ENCODE measurements around the gene PRKAR1B.

Gene PRKAR1B

DNA sequence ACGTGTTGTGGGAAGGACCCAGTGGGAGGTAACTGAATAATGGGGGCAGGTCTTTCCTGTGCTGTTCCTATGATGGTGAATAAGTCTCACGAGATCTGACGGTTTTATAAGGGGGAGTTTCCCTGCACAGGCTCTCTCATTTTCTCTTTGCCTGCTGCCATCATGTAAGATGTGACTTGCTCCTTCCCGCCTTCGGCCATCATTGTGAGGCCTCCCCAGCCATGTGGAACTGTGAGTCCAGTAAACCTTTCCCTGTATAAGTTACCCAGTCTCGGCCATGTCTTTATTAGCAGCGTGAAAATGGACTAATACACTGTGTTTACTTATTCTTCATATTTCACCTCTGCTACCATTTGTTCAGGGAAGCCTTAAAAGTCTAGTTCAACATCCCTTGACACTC, 2.8 kb downstream of the PRKAR1B start:
- no peak overlapping the region for H3K4me3 ChIP-seq (ENCODE audit: low read length)
- no peaks in the 10 kb centered on the region for H3K27me3 ChIP-seq (ENCODE audit: control insufficient read depth, insufficient read depth, low read length)
- peaks cover 2% of the 10 kb centered on the region for H3K36me3 ChIP-seq (ENCODE audit: control insufficient read depth, insufficient read depth, low read length)
- H3K27ac ChIP-seq (ENCODE audit: low read depth, low read length), result no peak overlapping the region
- H3K9ac ChIP-seq (ENCODE audit: low read length), result no peak overlapping the region
- peaks cover 4% of the 10 kb centered on the region for H3K4me1 ChIP-seq (ENCODE audit: control insufficient read depth, insufficient read depth, low read length)

DNA sequence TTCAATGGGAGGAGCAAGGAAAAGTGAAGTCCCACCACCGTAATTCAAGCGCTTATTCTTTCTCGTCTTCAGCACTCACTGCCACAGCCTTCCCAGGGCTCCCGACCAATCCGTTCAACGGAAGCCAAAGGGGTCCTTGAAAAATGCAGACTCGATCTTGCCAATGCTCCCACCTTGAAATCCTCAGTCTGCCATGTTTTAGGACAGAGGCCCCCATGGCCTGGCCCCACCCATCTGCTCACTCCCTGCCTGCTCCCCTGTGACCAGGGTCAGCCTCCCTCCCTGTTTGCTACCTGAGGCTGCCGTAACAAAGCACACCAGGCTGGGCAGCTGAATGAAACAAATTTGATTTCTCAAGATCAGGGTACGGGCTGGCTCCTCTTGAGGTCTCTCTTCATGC, 3.5 kb downstream of the PRKAR1B start:
- no peak overlapping the region for H3K9ac ChIP-seq (ENCODE audit: low read length)
- H3K36me3 ChIP-seq (ENCODE audit: control insufficient read depth, insufficient read depth, low read length), result no peaks in the 10 kb centered on the region
- peaks cover 4% of the 10 kb centered on the region for H3K4me1 ChIP-seq (ENCODE audit: control insufficient read depth, insufficient read depth, low read length)
- H3K4me3 ChIP-seq (ENCODE audit: low read length), result no peak overlapping the region
- no peaks in the 10 kb centered on the region for H3K27me3 ChIP-seq (ENCODE audit: control insufficient read depth, insufficient read depth, low read length)
- no peak overlapping the region for H3K27ac ChIP-seq (ENCODE audit: low read depth, low read length)

DNA sequence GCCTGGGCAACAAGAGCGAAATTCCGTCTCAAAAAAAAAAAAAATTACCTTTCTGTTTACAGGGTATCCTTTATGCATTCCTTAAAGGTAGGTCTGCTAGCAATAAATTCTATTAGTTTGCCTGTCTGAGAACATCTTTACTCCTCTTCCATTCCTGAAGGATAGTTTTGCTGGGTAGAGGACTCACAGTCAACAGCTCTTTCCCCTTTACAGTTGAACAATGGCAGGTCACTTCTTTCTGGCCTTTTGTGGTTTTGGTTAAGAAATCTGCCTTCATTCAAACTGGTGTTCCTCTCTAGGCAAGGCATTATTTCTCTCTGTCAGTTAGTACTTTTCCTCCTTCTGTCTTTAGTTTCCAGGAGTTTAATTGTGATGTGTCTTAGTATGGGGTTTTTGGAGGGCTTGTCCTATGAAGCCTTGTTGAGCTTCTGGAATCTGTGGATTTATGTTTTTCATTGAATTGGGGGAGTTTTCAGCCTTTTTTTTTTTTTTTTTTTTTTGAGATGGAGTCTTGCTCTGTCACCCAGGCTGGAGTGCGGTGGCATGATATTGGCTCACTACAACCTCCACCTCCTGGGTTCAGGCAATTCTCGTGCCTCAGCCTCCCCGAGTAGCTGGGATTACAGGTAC, 5.3 kb downstream of the PRKAR1B start:
- Histone ChIP-seq H3K4me3 (ENCODE audit: low read length) (no peak overlapping the region), H3K9ac (ENCODE audit: low read length) (no peak overlapping the region), H3K4me1 (ENCODE audit: control insufficient read depth, insufficient read depth, low read length) (peaks cover 4% of the 10 kb centered on the region), H3K27me3 (ENCODE audit: control insufficient read depth, insufficient read depth, low read length) (no peaks in the 10 kb centered on the region), H3K27ac (ENCODE audit: low read depth, low read length) (no peak overlapping the region), H3K36me3 (ENCODE audit: control insufficient read depth, insufficient read depth, low read length) (no peaks in the 10 kb centered on the region)

DNA sequence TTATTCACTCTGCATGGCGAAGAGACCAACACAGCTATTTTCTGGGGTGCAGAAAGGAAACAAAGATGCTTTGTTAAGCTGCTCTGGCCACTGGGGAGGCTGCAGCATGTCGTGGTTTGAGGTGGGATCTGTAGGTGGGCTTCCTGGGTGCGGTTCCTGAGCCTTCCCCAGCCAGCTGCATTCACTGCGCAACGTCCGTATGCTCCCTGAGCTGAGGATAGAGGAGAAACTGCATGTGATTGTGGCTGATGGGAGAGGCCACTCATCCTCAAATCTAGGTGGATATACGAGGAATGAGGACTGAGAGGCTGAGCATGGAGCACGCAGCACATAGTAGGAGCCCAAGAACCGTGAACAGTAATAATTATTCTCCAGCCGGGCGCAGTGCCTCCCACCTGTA, 10.4 kb downstream of the PRKAR1B start:
- Histone ChIP-seq H3K36me3 (ENCODE audit: control insufficient read depth, insufficient read depth, low read length) (no peaks in the 10 kb centered on the region), H3K4me3 (ENCODE audit: low read length) (no peak overlapping the region), H3K27me3 (ENCODE audit: control insufficient read depth, insufficient read depth, low read length) (no peaks in the 10 kb centered on the region), H3K27ac (ENCODE audit: low read depth, low read length) (no peak overlapping the region), H3K9ac (ENCODE audit: low read length) (no peak overlapping the region), H3K4me1 (ENCODE audit: control insufficient read depth, insufficient read depth, low read length) (no peaks in the 10 kb centered on the region)

DNA sequence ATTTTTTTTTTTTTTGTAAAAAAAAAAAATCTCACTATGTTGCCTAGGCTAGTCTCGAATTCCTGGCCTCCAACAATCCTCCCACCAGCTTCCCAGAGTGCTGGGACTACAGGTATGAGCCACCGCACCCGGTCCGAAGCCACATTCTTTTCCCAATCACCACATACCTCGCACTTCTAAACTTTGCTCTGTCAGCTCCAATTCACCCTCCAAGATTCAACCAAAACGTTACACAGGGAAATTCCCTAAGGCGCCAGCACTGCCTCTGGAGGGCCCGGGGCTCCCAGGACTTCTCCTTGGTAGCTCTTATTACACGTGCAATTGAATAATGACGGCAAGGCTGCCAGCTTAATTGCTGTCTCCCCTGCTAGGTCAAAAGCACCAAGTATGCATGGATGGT, 10.9 kb downstream of the PRKAR1B start:
- H3K4me3 ChIP-seq (ENCODE audit: low read length), result no peak overlapping the region
- no peak overlapping the region for H3K27ac ChIP-seq (ENCODE audit: low read depth, low read length)
- H3K27me3 ChIP-seq (ENCODE audit: control insufficient read depth, insufficient read depth, low read length), result no peaks in the 10 kb centered on the region
- H3K9ac ChIP-seq (ENCODE audit: low read length), result no peak overlapping the region
- no peaks in the 10 kb centered on the region for H3K36me3 ChIP-seq (ENCODE audit: control insufficient read depth, insufficient read depth, low read length)
- no peaks in the 10 kb centered on the region for H3K4me1 ChIP-seq (ENCODE audit: control insufficient read depth, insufficient read depth, low read length)

DNA sequence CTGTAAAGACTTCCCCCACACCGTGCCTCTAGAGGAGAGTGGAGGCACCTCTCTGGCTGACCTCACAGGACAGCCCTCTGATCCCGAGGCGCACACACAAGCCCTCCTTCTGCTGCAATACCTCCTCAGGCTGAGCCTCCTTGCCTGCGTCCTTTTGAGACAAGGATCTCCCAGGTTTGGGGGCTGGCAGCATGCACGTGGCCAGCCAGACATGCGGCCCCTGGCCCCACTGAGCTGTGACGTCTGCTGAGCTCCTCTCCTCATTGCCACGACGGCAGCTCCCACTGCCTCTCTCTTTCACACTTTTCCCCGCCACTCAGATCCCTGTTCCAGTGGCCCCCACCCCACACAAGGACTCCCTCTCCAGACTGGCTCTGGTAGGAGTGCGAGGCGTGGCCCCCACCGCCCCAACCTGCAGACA, 12.8 kb downstream of the PRKAR1B start:
- Histone ChIP-seq H3K4me3 (ENCODE audit: low read length) (no peak overlapping the region), H3K36me3 (ENCODE audit: control insufficient read depth, insufficient read depth, low read length) (no peaks in the 10 kb centered on the region), H3K27me3 (ENCODE audit: control insufficient read depth, insufficient read depth, low read length) (no peaks in the 10 kb centered on the region), H3K4me1 (ENCODE audit: control insufficient read depth, insufficient read depth, low read length) (no peaks in the 10 kb centered on the region), H3K9ac (ENCODE audit: low read length) (no peak overlapping the region), H3K27ac (ENCODE audit: low read depth, low read length) (no peak overlapping the region)

DNA sequence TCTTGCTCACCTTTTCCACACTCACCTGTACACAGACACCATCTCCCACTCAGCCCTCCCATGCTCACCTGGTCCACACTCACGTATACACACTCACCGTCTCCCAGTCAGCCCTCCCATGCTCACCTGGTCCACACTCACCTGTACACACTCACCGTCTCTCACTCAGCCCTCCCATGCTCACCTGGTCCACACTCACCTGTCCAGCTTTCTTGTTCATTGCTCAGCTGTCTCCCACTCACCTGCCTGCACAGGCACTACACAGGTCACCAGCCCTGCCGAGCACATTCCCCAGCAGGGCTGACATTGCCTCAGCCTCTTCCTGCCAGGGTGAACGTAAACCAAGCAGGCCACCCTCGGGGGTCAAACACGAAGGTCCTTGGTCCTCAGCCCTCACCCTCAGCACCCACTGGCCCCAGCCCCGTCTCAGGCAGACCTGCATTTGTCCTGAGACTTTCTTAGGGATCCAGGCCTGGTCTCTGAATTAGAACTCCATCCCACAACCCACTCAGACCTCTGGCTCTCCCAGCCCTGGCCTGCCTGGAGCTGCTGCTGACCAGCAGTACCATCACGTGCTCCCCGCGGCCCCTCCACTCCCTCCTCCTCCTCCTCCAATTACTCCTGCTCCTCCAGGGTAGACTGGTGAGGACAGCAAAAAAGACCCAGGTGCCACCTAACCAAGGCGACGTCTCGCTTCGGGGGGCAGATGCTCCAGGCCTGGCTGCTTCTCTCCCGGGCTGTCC, 13.4 kb downstream of the PRKAR1B start:
- no peaks in the 10 kb centered on the region for H3K4me1 ChIP-seq (ENCODE audit: control insufficient read depth, insufficient read depth, low read length)
- H3K27ac ChIP-seq (ENCODE audit: low read depth, low read length), result no peak overlapping the region
- H3K9ac ChIP-seq (ENCODE audit: low read length), result no peak overlapping the region

DNA sequence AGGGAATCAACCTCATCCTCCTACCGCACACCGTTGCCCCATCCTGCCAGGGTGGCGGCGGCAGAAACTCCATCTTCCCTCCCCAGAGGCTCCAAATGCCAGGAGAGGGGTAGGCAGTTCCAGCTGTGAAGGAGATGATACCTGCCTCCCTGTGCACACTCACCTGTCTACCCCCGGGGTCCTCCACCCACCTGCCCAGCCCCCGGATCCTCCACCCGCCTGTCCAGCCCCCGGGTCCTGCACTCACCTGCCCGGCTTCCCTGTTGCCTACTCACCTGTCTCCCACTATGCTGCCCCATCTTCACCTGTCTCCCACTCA, 14.0 kb downstream of the PRKAR1B start:
- Histone ChIP-seq H3K4me1 (ENCODE audit: control insufficient read depth, insufficient read depth, low read length) (no peaks in the 10 kb centered on the region), H3K36me3 (ENCODE audit: control insufficient read depth, insufficient read depth, low read length) (no peaks in the 10 kb centered on the region), H3K27ac (ENCODE audit: low read depth, low read length) (no peak overlapping the region), H3K4me3 (ENCODE audit: low read length) (no peak overlapping the region), H3K27me3 (ENCODE audit: control insufficient read depth, insufficient read depth, low read length) (no peaks in the 10 kb centered on the region), H3K9ac (ENCODE audit: low read length) (no peak overlapping the region)

More for the DNA sequence above, 13.4 kb downstream of the PRKAR1B start:
- Histone ChIP-seq H3K36me3 (ENCODE audit: control insufficient read depth, insufficient read depth, low read length) (no peaks in the 10 kb centered on the region), H3K4me3 (ENCODE audit: low read length) (no peak overlapping the region), H3K27me3 (ENCODE audit: control insufficient read depth, insufficient read depth, low read length) (no peaks in the 10 kb centered on the region)

DNA sequence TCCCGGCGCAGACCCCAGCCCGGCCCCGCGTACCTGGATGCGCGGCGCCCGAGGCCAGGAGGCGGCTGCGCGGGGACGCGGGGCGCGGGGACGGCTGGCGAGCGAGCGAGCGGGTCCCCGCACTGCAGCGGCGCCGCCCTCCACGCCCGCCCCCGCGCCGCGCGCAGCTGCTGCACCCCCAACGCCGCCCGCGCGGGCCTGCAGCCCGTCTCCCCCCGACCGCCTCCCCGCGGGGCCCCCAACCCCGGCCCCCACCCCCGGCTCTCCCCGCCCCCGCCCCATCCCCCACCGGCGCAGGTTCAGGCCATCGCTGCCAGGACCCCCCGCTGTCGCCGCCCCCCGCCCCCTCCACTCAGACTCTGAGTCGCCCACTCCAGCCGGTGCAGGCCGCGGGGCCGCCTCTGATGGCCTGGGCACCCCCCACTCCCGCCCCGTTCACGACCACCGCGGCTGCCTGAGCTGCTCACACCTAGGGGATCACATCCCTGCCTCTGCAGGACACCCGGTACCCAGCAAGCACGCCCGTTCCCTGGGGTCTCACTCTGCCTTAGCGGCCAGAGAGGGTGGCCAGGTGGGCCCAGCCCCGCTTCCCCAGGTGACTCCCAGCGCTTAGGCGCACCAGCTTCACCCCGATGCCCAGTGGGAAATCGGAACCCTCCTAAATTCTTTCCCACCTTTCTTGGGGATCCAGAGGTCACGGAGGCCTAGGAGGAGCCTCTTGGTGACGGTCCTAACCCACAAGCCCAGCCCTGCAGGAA, 14.5 kb downstream of the PRKAR1B start:
- Histone ChIP-seq H3K4me3 (ENCODE audit: low read length) (peak overlapping the region; percentile 33), H3K27me3 (ENCODE audit: control insufficient read depth, insufficient read depth, low read length) (no peaks in the 10 kb centered on the region), H3K27ac (ENCODE audit: low read depth, low read length) (no peak overlapping the region), H3K36me3 (ENCODE audit: control insufficient read depth, insufficient read depth, low read length) (no peaks in the 10 kb centered on the region), H3K4me1 (ENCODE audit: control insufficient read depth, insufficient read depth, low read length) (no peaks in the 10 kb centered on the region), H3K9ac (ENCODE audit: low read length) (no peak overlapping the region)

DNA sequence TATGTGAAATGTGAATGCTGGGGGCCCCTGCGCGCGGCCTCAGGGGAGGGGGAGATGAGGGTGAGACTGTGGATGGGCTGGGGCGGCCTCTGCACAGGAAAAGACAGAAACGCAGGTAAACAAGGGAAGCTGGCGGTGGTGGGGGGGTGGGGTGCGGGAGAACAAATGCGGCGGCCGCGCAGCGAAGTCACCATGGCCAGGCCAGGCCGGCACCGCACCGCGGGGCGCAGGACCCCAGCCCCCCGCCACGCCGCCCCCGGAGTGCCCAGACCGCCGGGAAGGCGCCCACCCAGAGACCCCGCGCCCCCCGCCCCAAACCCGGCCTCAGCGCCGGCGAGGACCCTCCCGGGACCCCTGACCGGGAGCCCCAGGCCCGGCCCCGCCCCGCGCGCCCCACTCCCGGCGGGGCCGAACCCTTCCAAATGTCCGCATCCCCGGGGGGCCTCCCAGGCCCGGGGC, 15.1 kb downstream of the PRKAR1B start:
- Histone ChIP-seq H3K4me1 (ENCODE audit: control insufficient read depth, insufficient read depth, low read length) (no peaks in the 10 kb centered on the region), H3K27ac (ENCODE audit: low read depth, low read length) (no peak overlapping the region), H3K27me3 (ENCODE audit: control insufficient read depth, insufficient read depth, low read length) (no peaks in the 10 kb centered on the region), H3K36me3 (ENCODE audit: control insufficient read depth, insufficient read depth, low read length) (no peaks in the 10 kb centered on the region), H3K4me3 (ENCODE audit: low read length) (peak overlapping the region; percentile 33), H3K9ac (ENCODE audit: low read length) (no peak overlapping the region)

DNA sequence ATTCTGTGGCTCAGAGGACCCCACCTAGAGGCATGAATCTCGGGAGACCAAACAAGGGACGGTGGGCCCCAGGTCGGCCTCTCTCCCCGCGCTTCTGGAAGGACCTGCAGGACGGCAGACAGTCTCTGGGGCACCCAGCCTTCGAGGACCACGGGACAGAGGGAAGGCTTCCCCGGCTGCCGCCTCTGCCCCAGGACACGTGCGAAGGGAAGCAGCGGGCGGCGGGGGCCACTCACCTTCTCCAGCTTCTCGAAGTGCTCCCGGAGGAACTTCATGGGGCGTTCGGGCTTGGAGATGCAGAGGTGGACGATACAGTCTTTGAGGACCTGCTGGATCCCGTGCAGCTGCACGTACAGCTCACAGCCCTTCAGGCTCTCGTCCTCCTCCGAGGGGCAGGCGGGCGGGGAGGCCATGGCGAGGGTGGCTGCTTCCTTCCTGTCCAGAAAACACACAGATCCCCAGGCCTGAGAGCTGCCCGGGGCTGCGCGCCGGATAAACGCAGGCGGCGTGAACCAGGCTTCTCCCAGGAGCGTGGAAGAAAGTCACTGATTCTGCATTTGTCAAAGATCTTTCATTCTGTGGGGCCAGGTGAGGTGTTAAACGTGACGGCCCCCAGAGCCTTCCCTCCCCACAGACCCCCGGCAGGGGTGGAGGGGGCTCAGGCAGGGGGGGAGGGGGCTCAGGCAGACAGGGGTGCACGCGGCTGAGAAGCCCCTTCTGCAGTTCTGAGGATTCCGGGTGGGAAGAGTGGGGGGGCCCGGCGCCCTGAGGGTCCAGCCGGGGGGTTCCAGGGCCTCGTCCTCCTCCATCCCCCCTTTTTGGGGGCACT, 15.8 kb downstream of the PRKAR1B start:
- H3K4me1 ChIP-seq (ENCODE audit: control insufficient read depth, insufficient read depth, low read length), result no peaks in the 10 kb centered on the region
- H3K36me3 ChIP-seq (ENCODE audit: control insufficient read depth, insufficient read depth, low read length), result no peaks in the 10 kb centered on the region
- H3K27me3 ChIP-seq (ENCODE audit: control insufficient read depth, insufficient read depth, low read length), result no peaks in the 10 kb centered on the region
- peak overlapping the region; percentile 33 for H3K4me3 ChIP-seq (ENCODE audit: low read length)
- H3K27ac ChIP-seq (ENCODE audit: low read depth, low read length), result no peak overlapping the region
- H3K9ac ChIP-seq (ENCODE audit: low read length), result no peak overlapping the region

DNA sequence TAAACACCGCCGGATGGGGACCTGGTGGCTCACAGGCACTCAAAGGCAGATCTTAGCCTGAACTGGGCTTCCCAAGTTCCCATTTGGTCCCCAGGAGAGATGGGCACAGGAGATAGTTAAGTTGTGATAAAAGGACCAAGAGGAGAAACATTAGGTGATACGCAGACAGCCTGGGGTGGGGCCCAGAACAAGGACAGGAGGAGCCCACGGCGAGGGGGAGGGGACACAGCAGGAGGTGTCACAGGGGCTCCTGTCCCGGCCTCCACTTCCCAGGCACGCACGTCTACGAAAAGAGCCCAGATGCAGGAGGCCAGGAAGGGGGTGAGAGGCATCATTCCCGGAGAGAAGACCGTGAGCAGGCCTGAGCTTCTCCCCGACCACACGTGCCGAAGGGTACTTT, 16.9 kb downstream of the PRKAR1B start:
- H3K27ac ChIP-seq (ENCODE audit: low read depth, low read length), result no peak overlapping the region
- no peak overlapping the region for H3K9ac ChIP-seq (ENCODE audit: low read length)
- no peaks in the 10 kb centered on the region for H3K36me3 ChIP-seq (ENCODE audit: control insufficient read depth, insufficient read depth, low read length)
- H3K4me3 ChIP-seq (ENCODE audit: low read length), result no peak overlapping the region
- H3K27me3 ChIP-seq (ENCODE audit: control insufficient read depth, insufficient read depth, low read length), result no peaks in the 10 kb centered on the region
- no peaks in the 10 kb centered on the region for H3K4me1 ChIP-seq (ENCODE audit: control insufficient read depth, insufficient read depth, low read length)
